Measurements from ENCODE around the gene S1PR1.

S1PR1 gene

DNA sequence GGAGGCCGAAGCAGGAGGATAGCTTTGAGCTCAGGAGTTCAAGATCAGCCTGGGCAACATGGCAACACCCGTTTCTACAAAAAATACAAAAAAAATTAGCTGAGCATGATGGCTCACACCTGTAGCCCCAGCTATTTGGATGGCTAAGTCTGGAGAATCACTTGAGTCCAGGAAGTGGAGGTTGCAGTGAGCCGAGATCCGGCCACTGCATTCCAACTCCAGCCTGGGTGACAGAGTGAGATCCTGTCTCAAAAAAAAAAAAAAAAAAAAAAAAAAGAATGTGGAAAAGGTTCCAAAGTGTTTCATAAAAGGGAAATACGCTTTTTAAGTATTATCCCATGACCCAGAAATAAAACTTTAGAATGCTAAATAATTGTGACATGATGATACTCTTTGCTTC, 8.0 kb downstream of the S1PR1 start:
- no peak for ATAC-seq
- TF ChIP-seq RARB (CRISPR knock-in tag; IDR thresholded peaks at IDR 0.05) (no peak), ESRRG (CRISPR knock-in tag; IDR thresholded peaks at IDR 0.05) (no peak), ZFP3 (CRISPR knock-in tag; IDR thresholded peaks at IDR 0.05) (no peak), ZNF8 (CRISPR knock-in tag; IDR thresholded peaks at IDR 0.05) (no peak), OSR1 (CRISPR knock-in tag; IDR thresholded peaks at IDR 0.05) (no peak), ARNTL (CRISPR knock-in tag; IDR thresholded peaks at IDR 0.05; ENCODE audit: borderline replicate concordance, low read depth) (no peak), PPARA (CRISPR knock-in tag; IDR thresholded peaks at IDR 0.05; ENCODE audit: borderline replicate concordance) (no peak), GLIS3 (CRISPR knock-in tag; IDR thresholded peaks at IDR 0.05) (no peak), ZC3H10 (CRISPR knock-in tag; IDR thresholded peaks at IDR 0.05) (no peak), SNAI2 (CRISPR knock-in tag; IDR thresholded peaks at IDR 0.05) (no peak), CSDC2 (CRISPR knock-in tag; IDR thresholded peaks at IDR 0.05) (no peak), ZNF70 (CRISPR knock-in tag; IDR thresholded peaks at IDR 0.05) (no peak), TOX (CRISPR knock-in tag; IDR thresholded peaks at IDR 0.05; ENCODE audit: borderline replicate concordance) (no peak), BACH2 (CRISPR knock-in tag; IDR thresholded peaks at IDR 0.05; ENCODE audit: borderline replicate concordance) (no peak), TCF4 (CRISPR knock-in tag; IDR thresholded peaks at IDR 0.05; ENCODE audit: borderline replicate concordance) (no peak)
- TF ChIP-seq, protein P1, sequence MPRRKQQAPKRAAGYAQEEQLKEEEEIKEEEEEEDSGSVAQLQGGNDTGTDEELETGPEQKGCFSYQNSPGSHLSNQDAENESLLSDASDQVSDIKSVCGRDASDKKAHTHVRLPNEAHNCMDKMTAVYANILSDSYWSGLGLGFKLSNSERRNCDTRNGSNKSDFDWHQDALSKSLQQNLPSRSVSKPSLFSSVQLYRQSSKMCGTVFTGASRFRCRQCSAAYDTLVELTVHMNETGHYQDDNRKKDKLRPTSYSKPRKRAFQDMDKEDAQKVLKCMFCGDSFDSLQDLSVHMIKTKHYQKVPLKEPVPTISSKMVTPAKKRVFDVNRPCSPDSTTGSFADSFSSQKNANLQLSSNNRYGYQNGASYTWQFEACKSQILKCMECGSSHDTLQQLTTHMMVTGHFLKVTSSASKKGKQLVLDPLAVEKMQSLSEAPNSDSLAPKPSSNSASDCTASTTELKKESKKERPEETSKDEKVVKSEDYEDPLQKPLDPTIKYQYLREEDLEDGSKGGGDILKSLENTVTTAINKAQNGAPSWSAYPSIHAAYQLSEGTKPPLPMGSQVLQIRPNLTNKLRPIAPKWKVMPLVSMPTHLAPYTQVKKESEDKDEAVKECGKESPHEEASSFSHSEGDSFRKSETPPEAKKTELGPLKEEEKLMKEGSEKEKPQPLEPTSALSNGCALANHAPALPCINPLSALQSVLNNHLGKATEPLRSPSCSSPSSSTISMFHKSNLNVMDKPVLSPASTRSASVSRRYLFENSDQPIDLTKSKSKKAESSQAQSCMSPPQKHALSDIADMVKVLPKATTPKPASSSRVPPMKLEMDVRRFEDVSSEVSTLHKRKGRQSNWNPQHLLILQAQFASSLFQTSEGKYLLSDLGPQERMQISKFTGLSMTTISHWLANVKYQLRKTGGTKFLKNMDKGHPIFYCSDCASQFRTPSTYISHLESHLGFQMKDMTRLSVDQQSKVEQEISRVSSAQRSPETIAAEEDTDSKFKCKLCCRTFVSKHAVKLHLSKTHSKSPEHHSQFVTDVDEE (CRISPR knock-in tag; IDR thresholded peaks at IDR 0.05), result no peak
- TF ChIP-seq, protein P2, sequence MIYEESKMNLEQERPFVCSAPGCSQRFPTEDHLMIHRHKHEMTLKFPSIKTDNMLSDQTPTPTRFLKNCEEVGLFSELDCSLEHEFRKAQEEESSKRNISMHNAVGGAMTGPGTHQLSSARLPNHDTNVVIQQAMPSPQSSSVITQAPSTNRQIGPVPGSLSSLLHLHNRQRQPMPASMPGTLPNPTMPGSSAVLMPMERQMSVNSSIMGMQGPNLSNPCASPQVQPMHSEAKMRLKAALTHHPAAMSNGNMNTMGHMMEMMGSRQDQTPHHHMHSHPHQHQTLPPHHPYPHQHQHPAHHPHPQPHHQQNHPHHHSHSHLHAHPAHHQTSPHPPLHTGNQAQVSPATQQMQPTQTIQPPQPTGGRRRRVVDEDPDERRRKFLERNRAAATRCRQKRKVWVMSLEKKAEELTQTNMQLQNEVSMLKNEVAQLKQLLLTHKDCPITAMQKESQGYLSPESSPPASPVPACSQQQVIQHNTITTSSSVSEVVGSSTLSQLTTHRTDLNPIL (CRISPR knock-in tag; IDR thresholded peaks at IDR 0.05; ENCODE audit: low read depth), result no peak
- TF ChIP-seq, protein P3, sequence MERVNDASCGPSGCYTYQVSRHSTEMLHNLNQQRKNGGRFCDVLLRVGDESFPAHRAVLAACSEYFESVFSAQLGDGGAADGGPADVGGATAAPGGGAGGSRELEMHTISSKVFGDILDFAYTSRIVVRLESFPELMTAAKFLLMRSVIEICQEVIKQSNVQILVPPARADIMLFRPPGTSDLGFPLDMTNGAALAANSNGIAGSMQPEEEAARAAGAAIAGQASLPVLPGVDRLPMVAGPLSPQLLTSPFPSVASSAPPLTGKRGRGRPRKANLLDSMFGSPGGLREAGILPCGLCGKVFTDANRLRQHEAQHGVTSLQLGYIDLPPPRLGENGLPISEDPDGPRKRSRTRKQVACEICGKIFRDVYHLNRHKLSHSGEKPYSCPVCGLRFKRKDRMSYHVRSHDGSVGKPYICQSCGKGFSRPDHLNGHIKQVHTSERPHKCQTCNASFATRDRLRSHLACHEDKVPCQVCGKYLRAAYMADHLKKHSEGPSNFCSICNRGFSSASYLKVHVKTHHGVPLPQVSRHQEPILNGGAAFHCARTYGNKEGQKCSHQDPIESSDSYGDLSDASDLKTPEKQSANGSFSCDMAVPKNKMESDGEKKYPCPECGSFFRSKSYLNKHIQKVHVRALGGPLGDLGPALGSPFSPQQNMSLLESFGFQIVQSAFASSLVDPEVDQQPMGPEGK (CRISPR knock-in tag; IDR thresholded peaks at IDR 0.05; ENCODE audit: borderline replicate concordance), result no peak

DNA sequence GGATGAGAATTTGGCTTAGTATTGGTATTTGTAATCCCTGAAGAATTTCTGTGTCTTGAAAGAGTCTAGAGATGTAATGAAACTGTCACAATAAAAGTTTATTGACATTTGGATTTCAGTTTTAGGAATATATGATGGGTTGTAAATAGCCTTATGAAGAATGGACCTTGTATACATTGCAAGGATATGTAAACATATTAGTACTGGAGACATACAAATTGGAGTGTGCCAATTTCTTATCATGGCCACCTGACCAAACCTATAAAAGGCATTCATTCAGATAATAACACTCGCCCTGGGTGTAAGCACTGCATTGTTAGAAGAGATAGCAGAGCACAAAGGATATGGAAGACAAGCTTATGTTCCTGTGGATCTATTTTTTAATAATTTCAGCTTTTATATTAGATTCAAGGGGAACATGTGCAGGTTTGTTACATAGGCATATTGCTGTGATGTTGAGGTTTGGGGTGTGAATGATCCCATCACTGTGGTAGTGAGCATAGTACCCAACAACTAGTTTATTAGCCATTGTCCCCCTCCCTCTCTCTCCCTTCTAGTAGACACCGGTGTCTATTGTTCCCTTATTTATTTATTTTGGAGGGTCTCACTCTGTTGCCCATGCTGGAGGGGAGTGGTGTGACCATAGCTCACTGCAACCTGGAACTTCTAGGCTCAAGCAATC, 8.6 kb downstream of the S1PR1 start:
- TF ChIP-seq TCF4 (CRISPR knock-in tag; IDR thresholded peaks at IDR 0.05; ENCODE audit: borderline replicate concordance) (no peak), GLIS3 (CRISPR knock-in tag; IDR thresholded peaks at IDR 0.05) (no peak), ZNF70 (CRISPR knock-in tag; IDR thresholded peaks at IDR 0.05) (no peak)
- TF ChIP-seq, protein P2 (CRISPR knock-in tag; IDR thresholded peaks at IDR 0.05; ENCODE audit: low read depth), result no peak
- no peak for ATAC-seq

DNA sequence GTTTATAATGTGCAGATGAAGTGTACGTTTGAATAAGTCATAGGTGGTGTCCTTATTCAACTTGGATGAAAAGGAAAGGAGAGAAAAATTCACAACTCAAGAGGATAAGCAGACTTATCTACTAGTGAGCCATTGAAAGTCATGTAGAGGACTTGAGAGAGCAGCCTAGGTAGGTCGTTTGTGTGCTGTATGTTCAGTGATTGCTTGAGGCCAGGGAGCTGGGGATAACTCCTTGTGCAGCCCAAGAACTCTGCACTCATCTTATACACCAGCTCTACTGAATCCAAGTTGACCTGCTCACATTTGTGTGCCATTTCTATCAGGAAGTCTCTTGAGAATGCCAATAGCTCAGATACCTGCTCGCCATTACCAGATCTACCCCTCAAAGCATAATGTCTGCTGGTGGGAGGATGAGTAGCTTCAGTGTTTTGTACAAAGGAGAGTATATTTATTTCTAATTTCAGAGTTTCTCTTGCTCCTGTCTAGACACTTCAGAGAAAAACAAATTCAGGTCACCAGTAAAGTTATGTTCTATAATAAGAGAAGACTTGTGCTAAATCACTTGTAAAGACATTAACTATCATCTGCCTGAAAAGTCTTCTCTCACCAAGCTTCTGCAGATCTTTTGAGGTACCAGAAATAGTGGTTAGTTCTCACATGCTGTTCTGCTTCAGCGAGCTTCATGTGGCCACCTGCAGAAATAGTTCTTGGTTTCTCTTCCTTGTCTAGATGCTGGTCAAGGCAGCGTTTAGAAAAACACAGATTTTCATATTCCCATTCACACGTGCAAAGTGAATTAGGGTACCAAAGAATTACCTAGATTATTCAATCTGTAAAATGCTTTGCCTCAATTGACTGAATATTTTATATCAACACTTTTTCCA, 10.8 kb downstream of the S1PR1 start:
- ATAC-seq, result no peak
- TF ChIP-seq, protein P2 (CRISPR knock-in tag; IDR thresholded peaks at IDR 0.05; ENCODE audit: low read depth), result no peak
- TF ChIP-seq ISL1 (CRISPR knock-in tag; IDR thresholded peaks at IDR 0.05), result no peak
- TF ChIP-seq ZFP3 (CRISPR knock-in tag; IDR thresholded peaks at IDR 0.05), result no peak
- TF ChIP-seq TCF4 (CRISPR knock-in tag; IDR thresholded peaks at IDR 0.05; ENCODE audit: borderline replicate concordance), result no peak
